Stimulated activated CD4-positive, alpha-beta T cell treated with anti-CD3 and anti-CD28 coated beads, Interleukin-1b, Interleukin-23, amount 100 ng/mL, for 4 hours (primary cell): Measurements from ENCODE around the gene GLI3.

Source experiments
- DNase-seq, 2 donors: peaks; one replicate each; pipeline ENCODE4 v3.0.0-alpha.2; 2020; ENCODE audit warnings: low read depth in 2 of 2

GLI3 gene

GRCh38 chr7:41972776-41973175 is 264.2 kb downstream of the GLI3 start:
- DNase-seq = no peak

- DNase-seq = no peak
These were observed 264.7 kb downstream of the GLI3 start for GRCh38 chr7:41972270-41972669.

GRCh38 chr7:41971640-41972187 is 265.3 kb downstream of the GLI3 start:
- DNase-seq = no peak

- DNase-seq = no peak
These were observed 266.1 kb downstream of the GLI3 start for GRCh38 chr7:41970941-41971340.

GRCh38 chr7:41969561-41970105 is 267.4 kb downstream of the GLI3 start:
- no peak for DNase-seq

GRCh38 chr7:41967156-41967555 is 269.9 kb downstream of the GLI3 start:
- DNase-seq = no peak

- DNase-seq = no peak
These were observed 271.0 kb downstream of the GLI3 start for GRCh38 chr7:41965951-41966505.

DNA sequence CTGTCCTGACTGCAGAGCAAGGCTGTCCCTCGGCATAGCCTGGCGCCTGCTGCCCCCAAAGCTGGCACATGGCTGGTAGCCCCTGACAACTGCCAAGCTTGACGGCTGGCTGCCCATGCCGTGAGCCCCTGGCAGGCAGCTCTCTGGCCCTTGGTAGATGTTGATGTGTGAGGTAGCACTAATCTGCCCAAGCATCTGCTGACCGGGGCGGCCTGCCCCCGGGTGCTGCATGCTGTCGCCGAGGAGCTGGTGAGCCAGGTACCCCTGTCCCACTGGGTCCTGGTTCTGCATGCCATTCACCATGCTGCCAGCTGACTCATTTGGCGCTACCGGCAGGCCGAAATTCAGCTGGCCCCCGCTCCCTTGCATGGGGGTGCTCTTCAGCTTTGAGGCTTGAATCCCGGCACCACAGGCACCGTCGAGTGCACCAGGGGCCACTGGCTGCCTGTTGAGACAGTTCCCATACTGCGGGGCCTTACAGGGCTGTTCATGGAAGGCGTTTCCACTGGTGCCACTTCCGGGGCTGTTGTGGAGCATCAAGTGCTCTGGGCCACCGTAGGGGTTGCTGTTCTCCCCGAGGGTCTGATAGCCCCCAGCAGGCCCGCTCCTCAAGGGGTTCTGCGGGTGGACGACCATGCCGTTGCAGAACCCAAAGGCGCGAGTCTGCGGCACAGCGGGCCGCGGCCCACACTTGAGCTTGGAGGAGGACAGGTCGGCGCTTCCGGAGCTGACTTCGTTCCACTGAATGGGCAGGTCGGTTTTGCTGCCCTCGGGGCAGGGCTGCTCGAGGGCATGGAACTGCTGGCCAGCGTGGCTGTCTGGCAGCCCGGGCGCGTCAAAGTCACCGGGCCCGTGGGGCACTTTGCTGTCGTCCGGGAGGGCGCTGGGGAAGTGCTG is 271.9 kb downstream of the GLI3 start:
- DNase-seq = no peak

- DNase-seq = no peak
These were observed 272.7 kb downstream of the GLI3 start for GRCh38 chr7:41964183-41964753.

GRCh38 chr7:41956705-41957104 is 280.3 kb downstream of the GLI3 start:
- no peak for DNase-seq

GRCh38 chr7:41955893-41956675 is 280.9 kb downstream of the GLI3 start:
- DNase-seq = no peak

DNA sequence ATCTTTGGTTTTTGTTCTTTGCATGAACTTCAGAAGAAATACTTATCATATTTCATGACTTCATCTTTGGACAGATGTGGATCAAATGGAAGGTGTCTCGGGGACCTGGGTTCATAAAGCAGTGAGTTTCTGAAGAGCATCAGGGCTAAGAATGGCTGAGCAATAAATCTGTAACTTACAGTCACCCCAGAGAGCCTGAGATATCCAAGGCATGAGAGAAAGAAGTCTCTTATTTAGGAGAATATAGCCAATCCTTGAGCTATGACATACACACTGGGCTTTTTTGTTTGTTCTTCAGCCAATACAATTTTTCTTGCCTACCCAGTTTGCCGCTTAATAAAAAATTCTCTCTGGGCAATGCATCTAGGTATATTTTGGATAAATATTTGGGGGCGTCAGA is 281.6 kb downstream of the GLI3 start:
- no peak for DNase-seq

DNA sequence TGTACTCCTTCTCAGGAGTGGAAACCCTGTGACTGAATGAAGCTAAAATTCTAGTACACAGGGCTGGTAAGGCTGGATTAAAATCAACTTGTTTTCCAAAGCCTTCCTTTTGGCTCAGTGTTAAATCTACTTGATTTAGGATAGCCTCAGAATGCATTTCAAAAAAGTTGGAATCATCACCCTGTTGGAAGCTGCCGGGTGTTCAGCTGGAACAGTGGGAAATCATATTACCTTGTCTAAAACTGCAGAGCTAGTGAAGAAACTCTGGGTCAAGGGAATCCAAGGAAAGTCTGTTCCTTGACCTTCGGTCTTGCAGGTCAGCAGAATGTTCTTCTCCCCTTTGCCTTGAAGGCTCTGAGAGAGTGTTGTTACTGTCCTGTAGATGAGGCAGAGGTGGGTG is 282.0 kb downstream of the GLI3 start:
- DNase-seq = no peak

DNA sequence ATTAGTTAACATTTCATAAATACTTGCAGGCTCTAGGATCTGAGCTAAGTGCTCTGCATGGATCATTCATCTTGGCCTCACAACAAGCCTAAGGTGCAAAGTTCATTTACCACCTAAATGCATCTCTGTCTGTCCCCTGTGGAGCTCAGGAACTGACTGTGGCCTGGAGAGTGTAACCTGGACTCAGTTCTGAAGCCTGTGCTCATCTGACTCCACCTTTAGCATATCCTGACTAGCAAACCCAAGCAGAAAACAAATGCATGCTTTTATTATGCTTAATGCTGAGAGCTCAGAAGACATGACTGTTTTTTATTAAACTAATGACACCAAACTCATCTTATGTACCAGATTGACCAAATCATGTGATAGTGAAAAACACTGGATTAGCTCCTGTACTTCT is 288.5 kb downstream of the GLI3 start:
- no peak for DNase-seq

DNA sequence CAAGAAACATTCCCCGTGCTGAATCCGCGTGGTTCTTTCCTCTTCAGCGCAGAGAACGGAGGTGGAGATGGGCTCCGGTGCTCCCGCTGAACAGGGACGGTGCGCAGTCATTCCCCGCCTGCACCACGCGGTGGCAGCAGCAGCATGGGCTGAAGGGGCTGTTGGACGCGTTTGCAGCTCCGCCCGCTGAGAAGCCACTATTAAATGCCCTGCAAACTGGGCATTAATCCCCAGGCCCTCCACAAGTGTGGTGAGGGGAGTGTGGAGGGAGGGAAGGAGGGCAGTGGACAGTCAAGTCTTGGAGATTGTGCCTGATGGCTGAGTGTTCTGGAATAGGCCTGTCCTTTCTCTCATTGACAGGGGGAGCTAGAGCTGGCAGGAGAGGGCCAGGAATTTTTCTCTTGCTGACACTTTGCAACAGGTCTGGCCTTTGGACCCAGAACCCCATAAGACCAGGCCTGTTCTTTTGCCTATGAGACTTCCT is 293.9 kb downstream of the GLI3 start:
- DNase-seq = peak; percentile 52 to 67

GRCh38 chr7:41942468-41943093 is 294.4 kb downstream of the GLI3 start:
- DNase-seq = no peak

DNA sequence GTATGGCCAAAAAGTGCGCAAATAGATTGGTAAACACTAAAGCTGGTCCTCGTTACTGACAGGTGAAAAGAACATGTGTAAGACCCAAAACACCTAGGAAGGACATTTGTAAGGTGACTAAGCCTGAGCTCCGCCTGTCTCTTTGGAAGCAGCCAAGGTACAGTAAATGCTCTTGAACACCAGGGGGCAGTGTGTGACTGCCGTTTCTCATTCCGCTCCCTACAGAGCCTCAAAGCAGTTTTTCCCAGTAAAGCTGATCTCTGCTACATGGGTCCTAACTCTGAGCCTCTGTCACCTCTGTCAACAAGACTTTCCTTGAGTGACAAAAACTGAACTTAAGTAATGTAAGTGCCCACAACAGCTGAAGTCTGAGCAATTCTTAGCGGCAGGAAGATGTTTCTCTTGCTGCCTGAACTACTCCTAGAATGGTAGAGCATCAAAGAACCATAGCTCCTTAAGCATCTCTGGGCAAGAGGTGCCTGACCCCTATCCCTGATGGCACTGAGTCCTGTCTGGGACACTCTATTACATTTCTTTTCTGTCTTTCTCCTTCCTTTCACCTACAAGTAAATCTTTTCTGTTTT is 296.2 kb downstream of the GLI3 start:
- peak; percentile 26 to 29 for DNase-seq

GRCh38 chr7:41938371-41938770 is 298.6 kb downstream of the GLI3 start:
- no peak for DNase-seq

DNA sequence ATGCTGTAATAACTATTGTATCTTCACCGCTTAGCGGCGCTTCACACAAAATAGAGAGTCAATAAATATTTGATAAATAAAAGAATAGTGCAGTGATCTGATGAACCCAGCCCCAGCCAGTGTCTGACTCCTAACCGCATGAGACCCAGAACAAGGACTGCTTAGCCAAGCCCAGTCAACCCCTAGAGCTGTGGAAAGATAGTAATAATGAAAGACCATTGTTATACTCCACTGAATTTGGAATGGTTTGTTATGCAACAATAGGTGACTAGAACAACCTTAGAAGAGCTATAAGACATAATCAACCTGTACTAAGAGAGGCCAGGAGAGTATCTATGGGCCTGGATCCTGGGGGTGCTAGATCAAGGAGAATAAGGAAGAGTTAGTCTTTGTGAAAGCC is 303.6 kb downstream of the GLI3 start:
- no peak for DNase-seq

GRCh38 chr7:41931263-41931646 is 305.8 kb downstream of the GLI3 start:
- DNase-seq = no peak
